Neural cell (in vitro differentiated cells): ENCODE measurements around the gene HIVEP2. TPM values are rescaled to one million over a fixed set of nuclear protein-coding genes. Genes with fewer than 3 reads are reported as not detected.

ENCODE experiments used
- H2AFZ ChIP-seq: fragments of 200-600, 300-800 bp; sonication (generic), shearing (Covaris generic); 2 replicates; pipeline ENCODE4 v1.6.0; 2014; ENCODE audit warnings: low read depth, mild to moderate bottlenecking, antibody characterized with exemption, low read length, moderate library complexity
- H3F3A ChIP-seq: fragments of 200-600 bp; shearing (Covaris generic); 2 replicates; pipeline ENCODE4 v1.6.1; 2016; ENCODE audit warnings: mild to moderate bottlenecking, moderate library complexity, mixed read lengths, antibody characterized with exemption, low read length; ENCODE audit not compliant: insufficient read depth, poor library complexity, severe bottlenecking
- H3K27ac ChIP-seq: fragments of 200-600, 300-800 bp; sonication (generic), shearing (Covaris generic); 2 replicates; pipeline ENCODE4 v1.5.1; 2014; ENCODE audit warnings: mild to moderate bottlenecking, low read length, moderate library complexity
- H3K27me3 ChIP-seq: fragments of 300-800, 200-600 bp; sonication (generic), shearing (Covaris generic); 2 replicates; pipeline ENCODE4 v1.6.0; 2014; ENCODE audit warnings: mild to moderate bottlenecking, low read depth, low read length, moderate library complexity; ENCODE audit not compliant: insufficient read depth
- H3K36me3 ChIP-seq: fragments of 300-800, 200-600 bp; sonication (generic), shearing (Covaris generic); 2 replicates; pipeline ENCODE4 v1.5.1; 2014; ENCODE audit warnings: mild to moderate bottlenecking, antibody characterized with exemption, low read length, moderate library complexity; ENCODE audit not compliant: insufficient read depth
- H3K4me2 ChIP-seq: fragments of 300-800, 200-600 bp; sonication (generic), shearing (Covaris generic); 2 replicates; pipeline ENCODE4 v1.6.0; 2014; ENCODE audit warnings: mild to moderate bottlenecking, low read length
- H3K4me3 ChIP-seq: fragments of 300-800, 200-600 bp; sonication (generic), shearing (Covaris generic); 2 replicates; pipeline ENCODE4 v1.5.1; 2014; ENCODE audit warnings: mild to moderate bottlenecking, low read length, moderate library complexity
- H3K79me2 ChIP-seq: fragments of 200-600 bp; shearing (Covaris generic); replicated peaks from 2 replicates; pipeline ENCODE4 v1.6.0; 2014; ENCODE audit warnings: mild to moderate bottlenecking, low read length, moderate library complexity; ENCODE audit not compliant: insufficient read depth
- H3K9ac ChIP-seq: fragments of 300-800, 200-600 bp; sonication (generic), shearing (Covaris generic); 2 replicates; pipeline ENCODE4 v1.6.1; 2016; ENCODE audit warnings: mild to moderate bottlenecking, low read length, mixed read lengths
- H3K9me2 ChIP-seq: fragments of 200-600 bp; shearing (Covaris generic); 2 replicates; pipeline ENCODE4 v1.6.1; 2016; ENCODE audit warnings: mild to moderate bottlenecking, low read length, mixed read lengths; ENCODE audit not compliant: insufficient read depth
- H3K9me3 ChIP-seq: fragments of 200-600, 300-800 bp; sonication (generic), shearing (Covaris generic); 2 replicates; pipeline ENCODE4 v1.6.1; 2016; ENCODE audit warnings: mild to moderate bottlenecking, mixed run types, low read length, moderate library complexity, mixed read lengths
- H4K20me1 ChIP-seq: fragments of 200-600 bp; shearing (Covaris generic); 2 replicates; pipeline ENCODE4 v1.6.1; 2016; ENCODE audit warnings: mild to moderate bottlenecking, mixed run types; ENCODE audit not compliant: insufficient read depth
- EP300 ChIP-seq: fragments of 450-650 bp; conservative IDR thresholded peaks from 2 replicates; pipeline ENCODE4 v1.6.1; 2014; ENCODE audit warnings: antibody characterized with exemption, mild to moderate bottlenecking, moderate library complexity; ENCODE audit not compliant: poor library complexity, severe bottlenecking
- EZH2 ChIP-seq: fragments of 200-600, 300-800 bp; shearing (Covaris generic), sonication (generic); IDR thresholded peaks from 2 replicates; pipeline ENCODE4 v1.6.1; 2014; ENCODE audit warnings: antibody characterized with exemption, low read length, borderline replicate concordance, mild to moderate bottlenecking; ENCODE audit not compliant: insufficient read depth, poor library complexity, severe bottlenecking
- MXI1 ChIP-seq: fragments of 450-650 bp; conservative IDR thresholded peaks from 2 replicates; pipeline ENCODE4 v1.6.1; 2014; ENCODE audit warnings: antibody characterized with exemption, mild to moderate bottlenecking; ENCODE audit not compliant: poor library complexity, severe bottlenecking
- POLR2AphosphoS5 ChIP-seq: IDR thresholded peaks from 2 replicates; pipeline ENCODE4 v1.6.1; 2012
- RAD21 ChIP-seq: fragments of 450-650 bp; conservative IDR thresholded peaks from 2 replicates; pipeline ENCODE4 v1.6.1; 2014; ENCODE audit warnings: antibody characterized with exemption, mild to moderate bottlenecking, moderate library complexity
- REST ChIP-seq: IDR thresholded peaks from 2 replicates; pipeline ENCODE4 v1.6.1; 2012; ENCODE audit warnings: borderline replicate concordance
- SMC3 ChIP-seq: fragments of 450-650 bp; conservative IDR thresholded peaks from 2 replicates; pipeline ENCODE4 v1.6.1; 2014; ENCODE audit warnings: antibody characterized with exemption, mild to moderate bottlenecking, moderate library complexity; ENCODE audit not compliant: poor library complexity
- TAF1 ChIP-seq: IDR thresholded peaks from 2 replicates; pipeline ENCODE4 v1.6.1; 2012; ENCODE audit warnings: low read depth
- polyA plus RNA-seq: library from polyadenylated mRNA; depleted of rRNA; stranded (reverse); fragments of >200 nt; gene quantifications from 2 replicates; pipeline ENCODE4 v1.2.3, GENCODE V29; 2014
- TF ChIP-seq, protein P1 (sequence below): fragments of 450-650 bp; IDR thresholded peaks from 2 replicates; pipeline ENCODE4 v1.5.1; 2014; ENCODE audit warnings: antibody characterized with exemption, mild to moderate bottlenecking, moderate library complexity; ENCODE audit not compliant: poor library complexity, severe bottlenecking

HIVEP2 gene
- polyA plus RNA-seq, 1 donor from 2014 or later = 6.0 TPM

DNA sequence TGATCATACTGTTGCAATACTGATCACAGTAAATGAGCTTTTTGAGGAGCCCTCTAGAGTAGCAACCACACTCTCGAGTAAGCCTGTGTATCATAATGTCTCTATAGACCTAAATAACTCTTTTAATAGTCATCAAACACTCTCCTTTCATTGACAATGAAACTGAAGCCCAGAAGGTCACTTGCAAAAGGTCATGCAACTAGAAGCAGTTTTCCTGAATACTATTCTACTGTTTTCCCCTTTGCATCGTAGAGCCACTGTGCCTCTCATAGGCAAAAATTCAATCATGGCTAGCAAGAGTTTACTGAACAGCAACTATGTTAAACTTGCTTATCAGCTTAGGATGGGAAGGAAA lies 105.3 kb downstream of the HIVEP2 start:
- no peaks in the 10 kb centered on the region for H3K9me3 ChIP-seq

GRCh38 chr6:142838821-142839685 lies 105.9 kb downstream of the HIVEP2 start:
- no peak for TF ChIP-seq POLR2AphosphoS5
- no peak for TF ChIP-seq RAD21
- TF ChIP-seq EP300 = no peak
- TF ChIP-seq EZH2 = no peak
- H3K4me2 ChIP-seq = no peak overlapping the region
- no peaks in the 10 kb centered on the region for H3K36me3 ChIP-seq
- no peak overlapping the region for H3K9ac ChIP-seq
- no peaks in the 10 kb centered on the region for H3F3A ChIP-seq
- no peaks in the 10 kb centered on the region for H3K79me2 ChIP-seq
- no peak overlapping the region for H2AFZ ChIP-seq
- no peak overlapping the region for H3K27ac ChIP-seq
- no peaks in the 10 kb centered on the region for H4K20me1 ChIP-seq
- no peaks in the 10 kb centered on the region for H3K9me3 ChIP-seq
- no peak overlapping the region for H3K4me3 ChIP-seq
- no peaks in the 10 kb centered on the region for H3K9me2 ChIP-seq
- no peaks in the 10 kb centered on the region for H3K27me3 ChIP-seq

More for the DNA sequence above, 105.3 kb downstream of the HIVEP2 start:
- H2AFZ ChIP-seq = no peak overlapping the region
- H3K36me3 ChIP-seq = no peaks in the 10 kb centered on the region
- no peaks in the 10 kb centered on the region for H3K9me2 ChIP-seq
- no peak overlapping the region for H3K27ac ChIP-seq
- TF ChIP-seq POLR2AphosphoS5 (no peak), REST (no peak), TAF1 (no peak), MXI1 (no peak), EP300 (no peak), RAD21 (no peak), EZH2 (no peak), SMC3 (no peak)
- TF ChIP-seq, protein P1, sequence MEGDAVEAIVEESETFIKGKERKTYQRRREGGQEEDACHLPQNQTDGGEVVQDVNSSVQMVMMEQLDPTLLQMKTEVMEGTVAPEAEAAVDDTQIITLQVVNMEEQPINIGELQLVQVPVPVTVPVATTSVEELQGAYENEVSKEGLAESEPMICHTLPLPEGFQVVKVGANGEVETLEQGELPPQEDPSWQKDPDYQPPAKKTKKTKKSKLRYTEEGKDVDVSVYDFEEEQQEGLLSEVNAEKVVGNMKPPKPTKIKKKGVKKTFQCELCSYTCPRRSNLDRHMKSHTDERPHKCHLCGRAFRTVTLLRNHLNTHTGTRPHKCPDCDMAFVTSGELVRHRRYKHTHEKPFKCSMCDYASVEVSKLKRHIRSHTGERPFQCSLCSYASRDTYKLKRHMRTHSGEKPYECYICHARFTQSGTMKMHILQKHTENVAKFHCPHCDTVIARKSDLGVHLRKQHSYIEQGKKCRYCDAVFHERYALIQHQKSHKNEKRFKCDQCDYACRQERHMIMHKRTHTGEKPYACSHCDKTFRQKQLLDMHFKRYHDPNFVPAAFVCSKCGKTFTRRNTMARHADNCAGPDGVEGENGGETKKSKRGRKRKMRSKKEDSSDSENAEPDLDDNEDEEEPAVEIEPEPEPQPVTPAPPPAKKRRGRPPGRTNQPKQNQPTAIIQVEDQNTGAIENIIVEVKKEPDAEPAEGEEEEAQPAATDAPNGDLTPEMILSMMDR = no peak
- H3F3A ChIP-seq = no peaks in the 10 kb centered on the region
- H3K9ac ChIP-seq = no peak overlapping the region
- H4K20me1 ChIP-seq = no peaks in the 10 kb centered on the region
- no peak overlapping the region for H3K4me2 ChIP-seq
- no peaks in the 10 kb centered on the region for H3K27me3 ChIP-seq
- no peaks in the 10 kb centered on the region for H3K79me2 ChIP-seq
- H3K4me3 ChIP-seq = no peak overlapping the region
